GM18870 (cell line): ENCODE data around the gene TIMM17A.
A peak's percentile ranks its signal among the peaks of the same experiment; 100 is the strongest.

Source experiments
- ATAC-seq: cut with Tn5 transposase; IDR thresholded peaks from one replicate; pipeline ENCODE4 v1.9.1; 2021; ENCODE audit warnings: moderate library complexity; ENCODE audit not compliant: unreplicated experiment

The TIMM17A gene

GRCh38 chr1:201982623-201983379 is 27.5 kb downstream of the TIMM17A start, which contains the start of gene RNPEP:
TSS of gene RNPEP (plus strand) at chr1:201982648. CDS start at chr1:201982667, 19 bp downstream.
- peak; percentile 42 for ATAC-seq

GRCh38 chr1:201983380-201983805 is 28.1 kb downstream of the TIMM17A start:
- ATAC-seq, result peak; percentile 19

GRCh38 chr1:201984446-201984845 is 29.1 kb downstream of the TIMM17A start:
- ATAC-seq, result no peak

- ATAC-seq, result no peak
Measured at GRCh38 chr1:201985355-201985754, 30.1 kb downstream of the TIMM17A start.

GRCh38 chr1:201988601-201989000 is 33.3 kb downstream of the TIMM17A start:
- ATAC-seq, result no peak

GRCh38 chr1:201989354-201990128 is 34.2 kb downstream of the TIMM17A start:
- ATAC-seq, result no peak

- ATAC-seq, result no peak
Measured at GRCh38 chr1:201990427-201990826, 35.1 kb downstream of the TIMM17A start.

GRCh38 chr1:201999625-202000238 is 44.4 kb downstream of the TIMM17A start:
- ATAC-seq, result no peak

- ATAC-seq, result no peak
Measured at GRCh38 chr1:202002507-202002906, 47.2 kb downstream of the TIMM17A start.

- ATAC-seq, result no peak
Measured at GRCh38 chr1:202004711-202005110, 49.4 kb downstream of the TIMM17A start.

GRCh38 chr1:202005958-202006357 is 50.7 kb downstream of the TIMM17A start:
- no peak for ATAC-seq

GRCh38 chr1:202007304-202007703 is 52.0 kb downstream of the TIMM17A start:
- ATAC-seq, result no peak

GRCh38 chr1:202007805-202008489 is 52.6 kb downstream of the TIMM17A start:
- no peak for ATAC-seq

GRCh38 chr1:202009326-202010179 is 54.2 kb downstream of the TIMM17A start:
- no peak for ATAC-seq

GRCh38 chr1:202010180-202011015 is 55.1 kb downstream of the TIMM17A start, which contains the start of gene ELF3:
TSS of gene ELF3 (plus strand) at chr1:202010587. CDS start at chr1:202011137, 550 bp downstream.
- peak; percentile 89 for ATAC-seq

GRCh38 chr1:202011994-202012393 is 56.7 kb downstream of the TIMM17A start:
- no peak for ATAC-seq

- no peak for ATAC-seq
Measured at GRCh38 chr1:202012544-202013478, 57.5 kb downstream of the TIMM17A start.

- ATAC-seq, result no peak
Measured at GRCh38 chr1:202013603-202014002, 58.3 kb downstream of the TIMM17A start.
